Uterus (tissue), 2 donors: ENCODE data around the gene AMN.

Source experiments
- POLR2A ChIP-seq, 2 donors: fragments of 450-650 bp; IDR thresholded peaks; one replicate each; pipeline ENCODE4 v1.6.1; 2016; ENCODE audit warnings: antibody characterized with exemption in 2 of 2, mild to moderate bottlenecking in 1 of 2, moderate library complexity in 1 of 2
- TF ChIP-seq, protein P1 (sequence below), 4 experiments: fragments of 200-600 bp in 2 of 4; fragments of 450-650 bp in 2 of 4; sonication (generic) in 2 of 4; IDR thresholded peaks; one replicate each; pipeline ENCODE4 v1.5.1; 2016 to 2019; ENCODE audit warnings: antibody characterized with exemption in 4 of 4, mild to moderate bottlenecking in 2 of 4, moderate library complexity in 1 of 4

DNA sequence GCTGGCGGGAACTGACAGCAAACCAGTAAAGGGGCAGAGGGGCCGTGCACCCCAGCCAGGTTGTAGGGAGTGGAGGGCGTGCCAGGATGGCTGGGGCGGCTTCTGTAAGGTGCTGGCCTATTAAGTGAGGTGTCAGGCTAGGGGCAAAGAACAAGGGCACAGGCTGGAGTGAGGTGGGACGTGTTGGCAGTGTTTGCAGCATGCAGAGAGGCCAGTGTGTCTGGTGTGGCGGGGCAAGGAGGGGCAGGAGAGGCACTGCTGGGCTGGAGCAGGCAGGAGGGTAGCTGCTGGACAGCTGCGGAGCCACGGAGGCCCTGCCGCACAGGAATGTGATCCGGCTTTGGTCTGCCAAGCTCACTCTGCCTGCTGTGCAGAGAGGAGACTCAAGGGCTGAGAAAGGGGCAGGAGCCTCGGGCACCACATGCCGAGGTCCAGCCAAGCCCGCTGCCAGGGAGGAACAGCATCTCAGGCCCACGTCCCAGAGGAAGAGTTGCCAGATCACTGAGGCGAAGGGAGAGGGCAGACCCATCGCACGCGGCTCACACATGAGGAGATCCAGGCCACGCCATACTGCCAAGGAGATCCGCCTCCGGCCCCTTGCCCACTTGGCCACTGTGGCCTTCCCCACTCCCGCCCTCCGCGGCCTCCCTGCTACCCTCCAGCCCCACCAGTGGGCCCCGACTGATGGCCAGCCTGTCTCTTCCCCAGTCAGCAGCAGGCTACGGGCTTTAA lies 46.8 kb downstream of the AMN start:
- TF ChIP-seq, protein P1, sequence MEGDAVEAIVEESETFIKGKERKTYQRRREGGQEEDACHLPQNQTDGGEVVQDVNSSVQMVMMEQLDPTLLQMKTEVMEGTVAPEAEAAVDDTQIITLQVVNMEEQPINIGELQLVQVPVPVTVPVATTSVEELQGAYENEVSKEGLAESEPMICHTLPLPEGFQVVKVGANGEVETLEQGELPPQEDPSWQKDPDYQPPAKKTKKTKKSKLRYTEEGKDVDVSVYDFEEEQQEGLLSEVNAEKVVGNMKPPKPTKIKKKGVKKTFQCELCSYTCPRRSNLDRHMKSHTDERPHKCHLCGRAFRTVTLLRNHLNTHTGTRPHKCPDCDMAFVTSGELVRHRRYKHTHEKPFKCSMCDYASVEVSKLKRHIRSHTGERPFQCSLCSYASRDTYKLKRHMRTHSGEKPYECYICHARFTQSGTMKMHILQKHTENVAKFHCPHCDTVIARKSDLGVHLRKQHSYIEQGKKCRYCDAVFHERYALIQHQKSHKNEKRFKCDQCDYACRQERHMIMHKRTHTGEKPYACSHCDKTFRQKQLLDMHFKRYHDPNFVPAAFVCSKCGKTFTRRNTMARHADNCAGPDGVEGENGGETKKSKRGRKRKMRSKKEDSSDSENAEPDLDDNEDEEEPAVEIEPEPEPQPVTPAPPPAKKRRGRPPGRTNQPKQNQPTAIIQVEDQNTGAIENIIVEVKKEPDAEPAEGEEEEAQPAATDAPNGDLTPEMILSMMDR (IDR thresholded peaks at IDR 0.05) = no peak
- no peak for TF ChIP-seq POLR2A (IDR thresholded peaks at IDR 0.05)
